ENCODE results near the gene MYO9B.

Gene MYO9B

GRCh38 chr19:17240826-17241399, 165.3 kb downstream of the MYO9B start:
- no peak overlapping the region for H3K4me3 ChIP-seq (replicated peaks; ENCODE audit: low read depth, low read length)
- no peak for TF ChIP-seq CTCF (IDR thresholded peaks at IDR 0.05; ENCODE audit: low read depth, low read length, missing control alignments)
- no peak for DNase-seq (ENCODE audit: extremely low read depth, low read depth)

- no peak for DNase-seq (ENCODE audit: extremely low read depth, low read depth)
- TF ChIP-seq CTCF (IDR thresholded peaks at IDR 0.05; ENCODE audit: low read depth, low read length, missing control alignments) = no peak
These were observed 167.0 kb downstream of the MYO9B start for GRCh38 chr19:17242431-17243208.

GRCh38 chr19:17243211-17243829, 167.7 kb downstream of the MYO9B start:
- DNase-seq (ENCODE audit: extremely low read depth, low read depth) = no peak
- peak overlapping the region; percentile 86 for H3K4me3 ChIP-seq (replicated peaks; ENCODE audit: low read depth, low read length)
- TF ChIP-seq CTCF (IDR thresholded peaks at IDR 0.05; ENCODE audit: low read depth, low read length, missing control alignments) = no peak

More at GRCh38 chr19:17242431-17243208, 167.0 kb downstream of the MYO9B start:
- peak overlapping the region; percentile 86 for H3K4me3 ChIP-seq (replicated peaks; ENCODE audit: low read depth, low read length)

GRCh38 chr19:17243830-17244617, 168.4 kb downstream of the MYO9B start:
- no peak for DNase-seq (ENCODE audit: extremely low read depth, low read depth)
- no peak for TF ChIP-seq CTCF (IDR thresholded peaks at IDR 0.05; ENCODE audit: low read depth, low read length, missing control alignments)
- peak overlapping the region; percentile 86 for H3K4me3 ChIP-seq (replicated peaks; ENCODE audit: low read depth, low read length)

GRCh38 chr19:17244618-17245534, 169.3 kb downstream of the MYO9B start:
- DNase-seq (ENCODE audit: extremely low read depth, low read depth) = no peak
- H3K4me3 ChIP-seq (replicated peaks; ENCODE audit: low read depth, low read length) = peak overlapping the region; percentile 86
- TF ChIP-seq CTCF (IDR thresholded peaks at IDR 0.05; ENCODE audit: low read depth, low read length, missing control alignments) = no peak
